Measurements from ENCODE around the gene SF3A1.
"Not testable (repeated sequence)": the region's sequence is repeated elsewhere in the genome, so short reads cannot be mapped to it uniquely, and the experiment has no call there.

The SF3A1 gene, protein sequence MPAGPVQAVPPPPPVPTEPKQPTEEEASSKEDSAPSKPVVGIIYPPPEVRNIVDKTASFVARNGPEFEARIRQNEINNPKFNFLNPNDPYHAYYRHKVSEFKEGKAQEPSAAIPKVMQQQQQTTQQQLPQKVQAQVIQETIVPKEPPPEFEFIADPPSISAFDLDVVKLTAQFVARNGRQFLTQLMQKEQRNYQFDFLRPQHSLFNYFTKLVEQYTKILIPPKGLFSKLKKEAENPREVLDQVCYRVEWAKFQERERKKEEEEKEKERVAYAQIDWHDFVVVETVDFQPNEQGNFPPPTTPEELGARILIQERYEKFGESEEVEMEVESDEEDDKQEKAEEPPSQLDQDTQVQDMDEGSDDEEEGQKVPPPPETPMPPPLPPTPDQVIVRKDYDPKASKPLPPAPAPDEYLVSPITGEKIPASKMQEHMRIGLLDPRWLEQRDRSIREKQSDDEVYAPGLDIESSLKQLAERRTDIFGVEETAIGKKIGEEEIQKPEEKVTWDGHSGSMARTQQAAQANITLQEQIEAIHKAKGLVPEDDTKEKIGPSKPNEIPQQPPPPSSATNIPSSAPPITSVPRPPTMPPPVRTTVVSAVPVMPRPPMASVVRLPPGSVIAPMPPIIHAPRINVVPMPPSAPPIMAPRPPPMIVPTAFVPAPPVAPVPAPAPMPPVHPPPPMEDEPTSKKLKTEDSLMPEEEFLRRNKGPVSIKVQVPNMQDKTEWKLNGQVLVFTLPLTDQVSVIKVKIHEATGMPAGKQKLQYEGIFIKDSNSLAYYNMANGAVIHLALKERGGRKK

DNA sequence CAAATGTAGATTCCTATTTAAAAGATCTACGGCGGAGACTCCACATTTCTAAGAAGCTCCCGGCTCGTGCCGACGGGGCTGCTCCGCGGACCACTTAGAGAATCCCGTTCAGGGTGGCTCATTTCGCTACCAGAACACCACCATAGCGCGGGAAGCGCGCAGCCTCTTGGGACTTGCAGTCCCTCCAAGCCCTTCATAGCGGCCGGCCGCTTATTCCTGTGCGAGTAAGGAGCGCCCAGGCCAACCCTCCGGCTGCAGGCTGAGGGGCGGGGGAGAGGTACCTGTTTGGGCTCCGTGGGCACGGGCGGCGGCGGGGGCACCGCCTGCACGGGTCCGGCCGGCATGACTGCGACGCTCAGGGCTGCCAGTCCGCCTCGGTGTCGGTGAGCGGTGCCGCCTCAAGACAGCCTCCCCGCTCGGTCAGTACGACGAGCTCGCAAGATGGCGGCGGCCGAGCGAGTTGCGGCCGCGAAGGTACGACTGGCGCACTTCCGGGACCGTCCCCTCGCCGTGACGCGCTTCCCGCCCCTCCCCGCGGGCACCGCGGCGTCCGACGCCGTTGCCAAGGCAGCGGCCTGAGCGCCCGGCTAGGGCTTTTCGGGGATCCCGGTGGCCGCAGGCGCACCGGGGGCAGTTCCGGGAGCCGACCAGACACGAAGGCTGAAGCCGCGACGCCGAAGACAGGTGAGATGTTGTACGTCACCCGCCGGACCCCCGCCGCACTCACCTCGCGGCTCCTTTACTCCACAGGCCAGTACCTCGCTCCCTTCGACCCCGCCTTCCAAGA lies at the start of gene SF3A1, which contains the start of gene CCDC157:
Gene SF3A1 (minus strand): TSS at position 446 of the 787 bp plus-strand sequence. CDS start 102 bp downstream, at position 344.
Gene CCDC157 (plus strand): TSS at position 559 of the 787 bp plus-strand sequence. CDS start 8,994 bp downstream, outside the sequence.
- DNase-seq = peak; percentile 91

DNA sequence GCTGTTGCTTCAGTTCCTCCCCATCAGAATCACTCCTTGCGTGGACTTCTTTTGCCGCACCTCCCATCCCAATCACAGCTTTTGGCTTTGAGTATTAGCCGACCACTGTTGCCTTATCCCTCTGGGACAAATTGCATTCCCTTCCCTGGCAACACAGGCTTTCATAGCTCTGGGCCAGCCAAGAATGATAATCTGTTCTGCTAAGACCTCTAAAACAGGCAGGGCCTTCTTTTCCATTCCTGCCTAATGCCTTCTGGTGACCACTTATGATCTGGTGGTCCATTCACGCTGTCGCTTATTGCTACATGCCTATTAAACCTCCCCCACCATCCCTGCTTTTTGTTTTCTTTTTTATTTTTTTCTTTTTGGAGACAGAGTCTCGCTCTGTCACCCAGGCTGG lies 49.7 kb upstream of the SF3A1 start:
- DNase-seq = no peak

DNA sequence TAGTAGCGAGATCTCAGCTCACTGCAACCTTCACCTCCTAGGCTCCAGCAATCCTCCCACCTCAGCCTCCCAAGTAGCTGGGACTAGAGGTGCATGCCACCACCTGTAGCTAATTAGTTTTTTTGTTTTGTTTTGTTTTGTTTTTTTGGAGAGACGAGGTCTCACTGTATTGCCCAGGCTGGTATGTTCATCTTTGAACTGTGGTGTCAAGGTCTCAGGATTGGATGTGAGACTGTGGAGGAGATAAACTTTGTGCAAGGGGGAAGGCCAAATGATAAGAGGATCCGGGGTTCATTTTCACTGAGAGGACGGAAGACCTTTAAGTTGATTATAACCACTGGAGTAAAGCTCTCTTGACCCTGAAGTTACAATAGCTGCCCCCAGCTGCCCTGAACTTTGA lies 49.0 kb upstream of the SF3A1 start:
- DNase-seq = no peak

DNA sequence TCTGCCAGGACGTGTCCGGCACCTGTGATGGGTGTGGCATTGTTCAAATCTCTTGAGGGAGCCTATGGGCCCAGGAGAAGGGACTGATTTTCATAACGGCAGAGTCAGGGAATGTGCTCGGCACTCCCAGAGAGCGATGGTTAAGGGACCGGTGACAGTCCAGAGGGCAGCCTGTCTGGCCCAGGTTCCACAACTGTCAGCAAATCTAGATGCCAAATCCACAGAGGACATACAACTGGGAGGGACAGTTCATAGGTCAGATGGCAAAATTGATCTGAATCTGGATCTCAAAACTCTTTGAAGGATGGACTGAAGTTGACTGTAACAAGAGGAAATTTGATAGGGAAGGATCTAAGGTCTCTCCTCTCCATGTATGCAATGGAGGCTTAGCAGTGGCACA lies 47.6 kb upstream of the SF3A1 start:
- no peak for DNase-seq

DNA sequence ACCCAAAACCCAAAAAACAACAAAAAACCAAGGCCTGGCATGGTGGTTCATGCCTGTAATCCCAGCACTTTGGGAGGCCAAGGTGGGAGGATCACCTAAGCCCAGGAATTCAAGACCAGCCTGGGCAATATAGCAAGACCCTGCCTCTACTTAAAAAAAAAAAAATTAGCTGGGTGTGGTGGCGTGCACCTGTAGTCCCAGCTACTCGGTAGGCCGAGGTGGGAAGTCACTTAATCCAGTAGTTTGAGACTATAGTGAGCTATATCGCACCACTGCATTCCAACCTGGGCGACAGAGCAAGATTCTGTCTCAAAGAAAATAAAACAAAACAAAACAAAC lies 46.0 kb upstream of the SF3A1 start:
- DNase-seq = not testable (repeated sequence)

DNA sequence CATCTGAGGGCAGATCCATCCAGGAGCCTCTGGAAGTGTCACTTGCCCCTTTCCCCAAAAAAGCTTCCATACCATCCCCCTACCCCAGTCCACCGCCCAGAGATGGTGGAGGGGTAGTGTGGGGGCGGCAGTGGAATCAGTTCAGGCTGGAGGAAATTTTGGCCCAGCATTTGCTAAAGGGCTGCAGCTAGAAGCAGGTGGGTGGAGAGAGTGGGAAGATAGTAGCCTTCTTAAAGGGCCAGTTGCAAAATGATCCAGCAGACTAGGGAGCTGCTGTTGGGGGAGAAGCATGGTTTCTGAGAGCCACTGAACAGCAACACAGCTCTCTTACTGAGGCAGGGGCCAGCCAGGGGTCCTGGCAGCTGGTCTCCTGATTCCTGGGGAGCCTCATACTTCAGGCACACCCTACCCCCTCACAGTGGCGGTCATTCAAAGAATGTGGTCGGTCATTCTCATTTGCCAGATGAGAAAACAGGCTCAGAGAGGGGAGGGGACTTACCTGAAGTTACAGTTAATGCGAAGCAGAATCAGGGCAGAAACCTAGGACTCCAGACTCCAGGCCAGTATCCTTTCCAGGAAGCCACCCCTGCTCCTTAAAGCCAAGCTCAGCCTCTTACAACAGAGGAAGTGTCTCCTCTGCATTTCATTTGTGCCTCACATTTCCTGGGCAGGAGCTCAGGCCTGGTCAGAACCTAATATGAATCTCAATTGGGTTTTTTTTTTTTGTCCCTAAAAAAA lies 45.5 kb upstream of the SF3A1 start:
- no peak for DNase-seq

DNA sequence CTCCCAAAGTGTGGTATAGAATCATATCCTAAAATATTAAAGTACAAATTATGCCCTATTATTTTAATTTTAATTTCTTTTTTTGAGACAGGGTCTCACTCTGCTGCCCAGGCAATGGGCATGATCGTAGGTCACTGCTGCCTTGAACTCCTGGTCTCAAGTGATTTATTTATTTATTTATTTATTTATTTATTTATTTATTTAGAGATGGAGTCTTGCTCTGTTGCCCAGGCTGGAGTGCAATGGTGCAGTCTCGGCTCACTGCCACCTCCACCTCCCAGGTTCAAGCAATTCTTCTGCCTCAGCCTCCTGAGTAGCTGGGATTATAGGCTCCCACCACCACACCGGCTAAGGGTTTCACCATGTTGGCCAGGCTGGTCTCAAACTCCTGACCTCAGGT lies 44.3 kb upstream of the SF3A1 start:
- not testable (repeated sequence) for DNase-seq

- no peak for DNase-seq
Measured at GRCh38 chr22:30400159-30400558, 43.5 kb upstream of the SF3A1 start.

GRCh38 chr22:30399718-30400117 lies 43.0 kb upstream of the SF3A1 start:
- DNase-seq = no peak

DNA sequence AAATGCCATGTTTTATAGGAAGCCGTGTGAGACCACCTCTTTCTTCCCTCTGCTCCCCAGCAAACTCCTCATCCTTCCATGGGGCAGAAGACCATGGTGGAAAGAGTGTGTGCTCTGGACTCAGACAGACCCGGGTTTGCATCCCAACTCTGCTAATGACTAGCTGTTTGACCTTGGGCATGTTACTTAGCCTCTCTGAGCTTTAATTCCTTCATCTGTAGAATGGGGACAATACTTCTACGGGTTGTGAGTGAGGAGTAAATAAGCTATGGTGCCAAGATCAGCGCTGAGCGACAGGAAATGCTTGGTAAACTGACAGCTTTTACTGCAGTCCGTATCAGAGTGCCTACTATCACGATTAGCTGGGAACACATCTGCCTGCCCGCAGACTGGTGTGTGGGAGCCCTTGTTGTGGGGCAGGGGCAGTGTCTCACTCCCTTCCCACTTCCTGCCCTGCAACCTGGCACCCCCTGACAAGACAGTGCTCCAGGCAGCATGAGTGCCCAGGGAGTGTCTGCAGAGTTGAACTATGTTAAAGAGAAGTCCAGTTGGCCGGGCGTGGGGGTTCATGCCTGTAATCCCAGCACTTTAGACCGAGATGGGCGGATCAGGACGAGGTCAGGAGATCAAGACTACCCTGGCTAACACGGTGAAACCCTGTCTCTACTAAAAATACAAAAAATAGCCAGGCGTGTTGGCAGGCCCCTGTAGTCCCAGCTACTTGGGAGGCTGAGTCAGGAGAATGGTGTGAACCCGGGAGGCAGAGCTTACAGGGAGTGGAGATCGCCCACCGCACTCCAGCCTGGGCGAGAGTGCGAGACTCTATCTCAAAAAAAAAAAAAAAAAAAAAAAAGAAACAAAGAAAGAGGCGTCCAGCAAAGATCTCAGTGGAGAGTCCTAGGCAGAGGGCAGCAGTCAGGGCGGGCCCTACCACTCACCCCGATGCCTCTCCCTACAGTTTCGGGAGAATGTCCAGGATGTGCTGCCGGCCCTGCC lies 42.3 kb upstream of the SF3A1 start:
- no peak for DNase-seq

DNA sequence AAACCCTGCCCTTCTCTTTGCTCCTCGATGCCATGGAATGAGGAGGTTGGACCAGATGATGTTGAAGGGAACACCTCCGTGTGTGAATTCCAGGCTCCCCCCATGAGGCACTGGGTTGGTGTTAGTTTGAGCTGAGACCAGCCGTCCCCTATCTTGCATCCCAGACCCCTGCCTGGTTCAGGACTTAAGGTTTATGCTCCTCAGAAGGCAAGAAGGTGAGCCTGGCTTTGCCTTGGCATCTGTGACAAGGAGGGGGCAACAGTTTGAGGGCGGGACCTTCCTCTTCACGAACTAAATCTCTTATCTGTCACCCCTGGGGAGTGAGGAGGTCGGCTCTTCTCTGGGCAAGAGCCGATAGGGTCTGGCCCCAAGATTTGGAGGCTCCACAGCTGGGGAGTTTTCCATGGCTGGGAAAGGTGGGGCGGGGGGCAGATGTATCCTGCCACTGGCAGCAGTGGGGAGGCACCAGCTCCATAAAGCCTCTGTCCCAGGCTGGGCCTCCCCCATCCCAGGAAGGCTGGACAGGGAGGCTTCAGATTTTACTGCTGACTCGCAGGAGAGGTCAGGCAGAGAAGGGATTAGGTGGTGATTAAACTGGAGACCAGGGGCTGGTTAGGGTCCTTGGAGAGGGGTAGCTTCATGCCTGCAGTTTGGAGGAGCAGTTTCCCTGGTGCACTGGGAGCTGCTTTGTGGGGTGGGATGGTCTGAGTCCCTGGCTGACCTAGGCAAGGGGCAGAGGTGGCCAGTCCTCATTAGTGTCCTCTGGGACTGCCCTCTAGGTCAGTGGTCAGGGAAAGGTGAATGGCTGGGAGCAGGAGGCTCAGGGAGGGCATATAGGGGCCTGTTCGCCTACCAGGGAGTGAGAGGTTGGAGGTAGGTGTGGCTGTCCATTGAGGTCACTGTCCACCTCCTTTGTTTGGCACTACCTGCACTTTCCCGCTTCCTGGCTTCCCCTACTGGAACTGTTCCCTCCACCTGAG lies 41.3 kb upstream of the SF3A1 start:
- DNase-seq = no peak

- DNase-seq = peak; percentile 31
Measured at GRCh38 chr22:30396871-30397655, 40.4 kb upstream of the SF3A1 start, which contains the start of gene SEC14L2. Gene SEC14L2 (plus strand): TSS chr22:30397018. CDS start chr22:30397117, 99 bp downstream.

- no peak for DNase-seq
Measured at GRCh38 chr22:30393885-30394284, 37.2 kb upstream of the SF3A1 start.

DNA sequence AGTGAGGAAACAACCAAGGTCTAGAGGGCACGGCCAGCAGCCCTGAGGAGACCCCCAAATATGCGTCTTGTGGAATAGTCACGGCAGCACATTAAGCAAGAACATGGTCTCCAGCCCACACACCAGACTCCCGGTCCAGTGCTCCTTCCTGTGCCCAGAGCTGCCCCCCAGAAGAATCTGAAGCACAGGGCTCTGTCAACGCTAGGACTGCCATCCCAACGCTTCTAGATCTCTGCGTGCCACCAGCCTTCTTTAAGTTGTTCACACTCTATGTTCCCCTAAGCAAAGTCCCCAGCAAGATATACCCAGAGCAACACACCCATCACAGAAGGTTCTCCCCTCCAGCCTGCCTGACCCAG lies 36.6 kb upstream of the SF3A1 start:
- no peak for DNase-seq

- DNase-seq = no peak
Measured at GRCh38 chr22:30392661-30393321, 36.1 kb upstream of the SF3A1 start.

DNA sequence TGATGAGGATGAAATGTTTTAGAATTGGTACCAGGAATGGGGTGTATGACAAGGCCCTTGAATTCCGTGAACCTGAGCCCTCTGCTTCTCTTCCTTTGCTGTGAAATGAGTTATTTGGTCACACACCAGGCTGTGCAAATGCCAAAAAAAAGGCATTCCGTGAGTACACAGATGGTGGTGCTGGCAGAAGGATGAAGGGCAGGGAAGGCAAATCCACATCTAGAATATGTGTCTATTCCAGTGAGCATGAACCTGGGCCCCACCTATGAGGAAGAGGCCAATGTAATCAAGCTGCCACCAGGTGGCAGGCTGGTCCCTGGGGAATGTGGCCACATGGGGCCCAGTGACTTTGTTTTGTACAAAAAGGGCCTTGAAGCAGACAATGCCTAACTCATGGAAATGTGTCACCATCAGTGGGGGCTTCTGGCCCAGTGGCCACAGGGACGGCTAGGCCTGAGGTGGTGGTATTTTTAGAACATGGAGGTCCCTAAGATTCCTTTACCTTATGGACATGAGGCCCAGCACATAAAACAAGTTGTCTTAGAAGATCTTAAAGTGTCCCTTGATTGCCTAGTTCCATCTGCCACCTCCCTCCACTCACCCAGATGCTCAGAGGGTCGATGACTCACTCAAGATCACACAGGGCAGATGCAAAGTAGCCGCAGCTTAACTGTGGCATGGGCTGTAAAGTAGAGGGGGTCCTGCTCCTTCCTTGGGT lies 34.4 kb upstream of the SF3A1 start:
- peak; percentile 78 for DNase-seq

- peak; percentile 80 for DNase-seq
Measured at GRCh38 chr22:30386960-30387827, 30.5 kb upstream of the SF3A1 start, which contains the start of gene RNF215. Gene RNF215 (minus strand): TSS chr22:30387411. CDS start chr22:30387313, 98 bp downstream.

Measured in inflammatory macrophage treated with lipopolysaccharide for 4 hours (primary cell).